Panc1 (cell line): ENCODE data around the gene HOMER2. TPM values are rescaled to one million over a fixed set of nuclear protein-coding genes. Genes with fewer than 3 reads are reported as not detected.
A peak's percentile ranks its signal among the peaks of the same experiment; 100 is the strongest.
"Not testable (repeated sequence)": the region's sequence is repeated elsewhere in the genome, so short reads cannot be mapped to it uniquely, and the experiment has no call there.

Experiments
- ATAC-seq: fragments of 200-7000 bp; cut with Tn5 transposase; 2 replicates; pipeline ENCODE4 v1.9.1; 2020; ENCODE audit warnings: mild to moderate bottlenecking, moderate library complexity
- BruUV-seq: library from RNA; stranded (reverse); fragments of 400-500 nt; replicated peaks from 2 replicates; lab custom pipeline; 2021; lab: Mats Ljungman, UMichigan
- CTCF ChIA-PET: fragments of 300-600 bp; sonication (Branson Sonifier 250); formaldehyde crosslinking; loops from one replicate; lab custom pipeline; 2022; ENCODE audit warnings: antibody characterized with exemption; lab: Charles Lee
- POLR2A ChIA-PET: fragments of 300-600 bp; sonication (Branson Sonifier 250); formaldehyde crosslinking; loops from one replicate; lab custom pipeline; 2022; ENCODE audit warnings: antibody characterized with exemption; lab: Charles Lee
- DNase-seq: peaks from one replicate; pipeline ENCODE4 v3.0.0-alpha.2; 2010; ENCODE audit warnings: low read depth, low spot score
- H3K27ac ChIP-seq: 2 replicates; pipeline ENCODE4 v1.5.1; 2011; ENCODE audit warnings: mild to moderate bottlenecking, low read length, inconsistent platforms
- H3K27me3 ChIP-seq: fragments of 200-500 bp; sonication (Bioruptor generic); 2 replicates; pipeline ENCODE4 v1.6.0; 2014; ENCODE audit warnings: low read length, inconsistent platforms; ENCODE audit not compliant: control insufficient read depth, insufficient read depth
- H3K36me3 ChIP-seq: fragments of 200-500 bp; sonication (Bioruptor generic); 2 replicates; pipeline ENCODE4 v1.5.1; 2014; ENCODE audit warnings: inconsistent platforms, mild to moderate bottlenecking, low read length, moderate library complexity; ENCODE audit not compliant: control insufficient read depth, insufficient read depth
- H3K4me1 ChIP-seq: 2 replicates; pipeline ENCODE4 v1.5.1; 2011; ENCODE audit warnings: inconsistent platforms, mild to moderate bottlenecking, low read length, moderate library complexity; ENCODE audit not compliant: control insufficient read depth, insufficient read depth
- H3K4me3 ChIP-seq, 2 experiments: 2 replicates each; pipeline ENCODE4 v1.5.1; 2011 to 2012; ENCODE audit warnings: low read depth in 2 of 2, low read length in 2 of 2, mild to moderate bottlenecking in 2 of 2, inconsistent platforms in 1 of 2, moderate library complexity in 1 of 2
- H3K9me3 ChIP-seq: fragments of 200-500 bp; sonication (Bioruptor generic); 2 replicates; pipeline ENCODE4 v1.5.1; 2014; ENCODE audit warnings: low read depth, mild to moderate bottlenecking, inconsistent platforms, low read length, moderate library complexity; ENCODE audit not compliant: control insufficient read depth, insufficient read depth
- POLR2AphosphoS5 ChIP-seq: IDR thresholded peaks from 2 replicates; pipeline ENCODE4 v1.6.1; 2012; ENCODE audit warnings: mild to moderate bottlenecking, low read depth, low read length, moderate library complexity
- SIN3A ChIP-seq: IDR thresholded peaks from 2 replicates; pipeline ENCODE4 v1.6.1; 2012; ENCODE audit warnings: low read depth, mild to moderate bottlenecking, low read length, moderate library complexity, borderline replicate concordance; ENCODE audit not compliant: insufficient read depth
- TCF7L2 ChIP-seq: IDR thresholded peaks from 2 replicates; pipeline ENCODE4 v1.6.1; 2011; ENCODE audit warnings: mild to moderate bottlenecking, low read depth, low read length, inconsistent platforms
- in situ Hi-C: cut with HindIII; loops from 2 replicates; pipeline ENCODE4 v1.10.0; 2016; ENCODE audit warnings: low sequenced_read_pairs, low pct_unique_long_range_greater_than_20kb
- intact Hi-C: fragments of 100-400 bp; cut with micrococcal nuclease; formaldehyde crosslinking; loops from one replicate; pipeline ENCODE4 v1.10.0; 2022; ENCODE audit not compliant: unreplicated experiment
- total RNA-seq: library from RNA; stranded (reverse); gene quantifications from one replicate; pipeline ENCODE4 v1.2.1, GENCODE V29; 2021; ENCODE audit not compliant: unreplicated experiment
- TF ChIP-seq, protein P1 (sequence below), 2 experiments: IDR thresholded peaks; 2 replicates each; pipeline ENCODE4 v1.6.1; 2011 to 2012; ENCODE audit warnings: low read depth in 2 of 2, control low read depth in 1 of 2, low read length in 1 of 2, mild to moderate bottlenecking in 1 of 2, moderate library complexity in 1 of 2; ENCODE audit not compliant: insufficient read depth in 1 of 2
- TF ChIP-seq, protein P2 (sequence below): fragments of 450-650 bp; IDR thresholded peaks from 2 replicates; pipeline ENCODE4 v1.5.1; 2017; ENCODE audit warnings: mild to moderate bottlenecking

HOMER2 gene
- total RNA-seq, 1 experiment from 2014 or later = 35.9 TPM

DNA sequence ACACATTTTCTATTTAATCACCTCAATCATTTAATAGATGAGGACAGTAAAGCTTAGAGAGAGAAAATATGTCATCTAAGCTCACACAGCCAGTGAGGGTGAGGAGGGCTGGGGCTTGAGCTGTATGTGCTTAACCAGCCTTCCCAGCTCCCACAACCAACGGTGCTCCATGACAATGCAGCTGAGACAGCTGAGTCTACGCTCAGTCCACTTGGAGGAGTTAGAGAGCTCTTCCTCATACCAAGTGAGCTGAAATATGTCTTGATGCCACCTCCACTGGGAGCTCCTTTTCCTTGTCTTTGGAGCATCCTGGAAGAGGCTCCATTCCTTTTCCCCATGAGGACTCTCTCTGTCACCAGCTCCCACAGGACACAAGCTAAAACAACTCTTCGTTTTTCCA lies 9.3 kb downstream of the HOMER2 start:
- Histone ChIP-seq H3K27ac (no peak overlapping the region), H3K4me1 (no peaks in the 10 kb centered on the region), H3K4me3 (no peak overlapping the region), H3K9me3 (no peaks in the 10 kb centered on the region), H3K27me3 (no peaks in the 10 kb centered on the region), H3K36me3 (no peaks in the 10 kb centered on the region)
- TF ChIP-seq SIN3A (no peak), TCF7L2 (no peak), POLR2AphosphoS5 (no peak)
- TF ChIP-seq, protein P1, sequence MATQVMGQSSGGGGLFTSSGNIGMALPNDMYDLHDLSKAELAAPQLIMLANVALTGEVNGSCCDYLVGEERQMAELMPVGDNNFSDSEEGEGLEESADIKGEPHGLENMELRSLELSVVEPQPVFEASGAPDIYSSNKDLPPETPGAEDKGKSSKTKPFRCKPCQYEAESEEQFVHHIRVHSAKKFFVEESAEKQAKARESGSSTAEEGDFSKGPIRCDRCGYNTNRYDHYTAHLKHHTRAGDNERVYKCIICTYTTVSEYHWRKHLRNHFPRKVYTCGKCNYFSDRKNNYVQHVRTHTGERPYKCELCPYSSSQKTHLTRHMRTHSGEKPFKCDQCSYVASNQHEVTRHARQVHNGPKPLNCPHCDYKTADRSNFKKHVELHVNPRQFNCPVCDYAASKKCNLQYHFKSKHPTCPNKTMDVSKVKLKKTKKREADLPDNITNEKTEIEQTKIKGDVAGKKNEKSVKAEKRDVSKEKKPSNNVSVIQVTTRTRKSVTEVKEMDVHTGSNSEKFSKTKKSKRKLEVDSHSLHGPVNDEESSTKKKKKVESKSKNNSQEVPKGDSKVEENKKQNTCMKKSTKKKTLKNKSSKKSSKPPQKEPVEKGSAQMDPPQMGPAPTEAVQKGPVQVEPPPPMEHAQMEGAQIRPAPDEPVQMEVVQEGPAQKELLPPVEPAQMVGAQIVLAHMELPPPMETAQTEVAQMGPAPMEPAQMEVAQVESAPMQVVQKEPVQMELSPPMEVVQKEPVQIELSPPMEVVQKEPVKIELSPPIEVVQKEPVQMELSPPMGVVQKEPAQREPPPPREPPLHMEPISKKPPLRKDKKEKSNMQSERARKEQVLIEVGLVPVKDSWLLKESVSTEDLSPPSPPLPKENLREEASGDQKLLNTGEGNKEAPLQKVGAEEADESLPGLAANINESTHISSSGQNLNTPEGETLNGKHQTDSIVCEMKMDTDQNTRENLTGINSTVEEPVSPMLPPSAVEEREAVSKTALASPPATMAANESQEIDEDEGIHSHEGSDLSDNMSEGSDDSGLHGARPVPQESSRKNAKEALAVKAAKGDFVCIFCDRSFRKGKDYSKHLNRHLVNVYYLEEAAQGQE (IDR thresholded peaks at IDR 0.05; ENCODE audit: insufficient read depth in 1 of 2, low read depth in 2 of 2, low read length in 1 of 2) = no peak
- TF ChIP-seq, protein P2, sequence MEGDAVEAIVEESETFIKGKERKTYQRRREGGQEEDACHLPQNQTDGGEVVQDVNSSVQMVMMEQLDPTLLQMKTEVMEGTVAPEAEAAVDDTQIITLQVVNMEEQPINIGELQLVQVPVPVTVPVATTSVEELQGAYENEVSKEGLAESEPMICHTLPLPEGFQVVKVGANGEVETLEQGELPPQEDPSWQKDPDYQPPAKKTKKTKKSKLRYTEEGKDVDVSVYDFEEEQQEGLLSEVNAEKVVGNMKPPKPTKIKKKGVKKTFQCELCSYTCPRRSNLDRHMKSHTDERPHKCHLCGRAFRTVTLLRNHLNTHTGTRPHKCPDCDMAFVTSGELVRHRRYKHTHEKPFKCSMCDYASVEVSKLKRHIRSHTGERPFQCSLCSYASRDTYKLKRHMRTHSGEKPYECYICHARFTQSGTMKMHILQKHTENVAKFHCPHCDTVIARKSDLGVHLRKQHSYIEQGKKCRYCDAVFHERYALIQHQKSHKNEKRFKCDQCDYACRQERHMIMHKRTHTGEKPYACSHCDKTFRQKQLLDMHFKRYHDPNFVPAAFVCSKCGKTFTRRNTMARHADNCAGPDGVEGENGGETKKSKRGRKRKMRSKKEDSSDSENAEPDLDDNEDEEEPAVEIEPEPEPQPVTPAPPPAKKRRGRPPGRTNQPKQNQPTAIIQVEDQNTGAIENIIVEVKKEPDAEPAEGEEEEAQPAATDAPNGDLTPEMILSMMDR = no peak
- BruUV-seq = no TSS peak
- ATAC-seq = peak; percentile 60; the same call in 1 of the 2 replicates
- intact Hi-C loops (no loop called here), in situ Hi-C loops (no loop called here)
- POLR2A ChIA-PET = interaction anchor here (0.5 kb wide), 1 partner anchor 618 kb away, joined by 3 read pairs; no protein-coding TSS in a partner anchor
- DNase-seq = no peak
- CTCF ChIA-PET = no interaction called here

DNA sequence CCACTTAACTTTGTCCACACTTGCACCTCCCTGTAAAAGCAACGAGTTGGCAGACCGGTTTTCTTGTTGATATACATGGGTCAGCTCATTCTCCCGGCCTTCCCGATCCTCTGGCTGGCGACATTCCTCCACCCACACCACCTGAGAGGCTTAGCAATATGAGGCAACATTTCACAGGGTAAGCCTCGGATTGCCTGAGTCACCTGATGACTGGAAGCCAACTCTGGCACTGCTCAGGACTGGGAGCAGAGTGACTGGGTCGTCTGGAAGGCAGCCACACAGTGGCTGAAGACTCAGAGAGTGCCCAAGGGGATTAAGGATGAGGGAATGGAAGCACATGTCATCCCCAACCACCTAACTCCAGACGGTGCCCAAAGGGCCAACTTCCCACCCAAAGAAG lies 9.8 kb downstream of the HOMER2 start:
- no peak overlapping the region for H3K4me3 ChIP-seq
- BruUV-seq = no TSS peak
- POLR2A ChIA-PET = interaction anchor here (0.5 kb wide), 1 partner anchor 619 kb away, joined by 3 read pairs; no protein-coding TSS in a partner anchor
- intact Hi-C loops (no loop called here), in situ Hi-C loops (no loop called here)
- H3K9me3 ChIP-seq = no peaks in the 10 kb centered on the region
- CTCF ChIA-PET = no interaction called here
- no peaks in the 10 kb centered on the region for H3K4me1 ChIP-seq
- no peaks in the 10 kb centered on the region for H3K27me3 ChIP-seq
- no peak for DNase-seq
- TF ChIP-seq SIN3A = no peak
- TF ChIP-seq, protein P1 (IDR thresholded peaks at IDR 0.05; ENCODE audit: insufficient read depth in 1 of 2, low read depth in 2 of 2, low read length in 1 of 2) = no peak
- no peak for TF ChIP-seq POLR2AphosphoS5
- no peak for TF ChIP-seq TCF7L2
- TF ChIP-seq, protein P2 = no peak
- H3K36me3 ChIP-seq = no peaks in the 10 kb centered on the region
- H3K27ac ChIP-seq = no peak overlapping the region
- no peak for ATAC-seq

DNA sequence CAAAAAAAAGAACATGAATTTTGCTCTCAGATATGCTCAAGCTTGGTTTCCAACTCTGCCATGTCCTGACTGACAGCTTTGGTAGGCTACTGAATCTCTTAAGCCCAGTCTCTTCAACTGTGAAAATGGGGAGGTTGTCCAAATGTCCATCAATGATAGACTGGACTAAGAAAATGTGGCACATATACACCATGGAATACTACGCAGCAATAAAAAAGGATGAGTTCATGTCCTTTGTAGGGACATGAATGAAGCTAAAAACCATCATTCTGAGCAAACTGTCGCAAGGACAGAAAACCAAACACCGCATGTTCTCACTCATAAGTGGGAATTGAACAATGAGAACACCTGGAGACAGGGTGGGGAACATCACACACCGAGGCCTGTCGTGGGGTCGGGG lies 12.8 kb downstream of the HOMER2 start:
- H3K4me1 ChIP-seq, H3K9me3 ChIP-seq, BruUV-seq, ATAC-seq, DNase-seq, POLR2A ChIA-PET, intact Hi-C loops, in situ Hi-C loops, H3K4me3 ChIP-seq, H3K27me3 ChIP-seq, CTCF ChIA-PET, H3K27ac ChIP-seq, H3K36me3 ChIP-seq: not testable (repeated sequence)
